Globus pallidus (tissue), 1 donor: ENCODE measurements around the gene CDC42BPB.
"Not testable (repeated sequence)": the region's sequence is repeated elsewhere in the genome, so short reads cannot be mapped to it uniquely, and the experiment has no call there.

Source experiments
- DNase-seq: peaks from one replicate; pipeline ENCODE4 v3.0.0-alpha.2; 2015; ENCODE audit warnings: low spot score

The CDC42BPB gene

DNA sequence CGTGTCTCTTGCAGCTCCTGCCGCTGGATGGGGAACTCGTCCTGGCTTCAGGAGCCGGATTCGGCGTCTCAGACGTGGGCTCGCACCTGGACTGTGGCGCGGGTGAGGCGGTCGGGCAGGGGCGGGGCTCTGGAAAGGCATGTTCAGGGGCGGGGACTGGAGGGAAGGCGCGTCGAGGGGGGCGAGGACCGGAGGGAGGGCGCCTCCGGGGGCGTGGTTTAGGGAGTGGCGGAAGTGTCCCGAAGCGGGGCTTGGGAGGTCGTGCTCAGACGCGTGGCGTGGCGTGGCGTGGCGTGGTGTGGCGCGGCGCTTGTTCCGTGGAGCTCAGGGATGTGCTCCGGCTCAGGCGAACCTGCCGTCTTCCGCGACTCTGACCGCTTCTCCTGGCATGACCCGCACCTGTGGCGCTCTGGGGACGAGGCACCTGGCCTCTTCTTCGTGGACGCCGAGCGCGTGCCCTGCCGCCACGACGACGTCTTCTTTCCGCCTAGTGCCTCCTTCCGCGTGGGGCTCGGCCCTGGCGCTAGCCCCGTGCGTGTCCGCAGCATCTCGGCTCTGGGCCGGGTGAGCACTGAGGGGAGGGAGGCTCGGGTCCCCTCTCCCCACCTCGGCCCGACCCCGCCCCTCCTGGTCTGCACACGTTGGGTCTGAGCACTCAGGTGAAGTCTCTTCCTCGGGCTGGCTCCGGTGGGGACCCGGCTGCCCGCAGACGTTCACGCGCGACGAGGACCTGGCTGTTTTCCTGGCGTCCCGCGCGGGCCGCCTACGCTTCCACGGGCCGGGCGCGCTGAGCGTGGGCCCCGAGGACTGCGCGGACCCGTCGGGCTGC lies 128.7 kb downstream of the CDC42BPB start:
- DNase-seq, result no peak

DNA sequence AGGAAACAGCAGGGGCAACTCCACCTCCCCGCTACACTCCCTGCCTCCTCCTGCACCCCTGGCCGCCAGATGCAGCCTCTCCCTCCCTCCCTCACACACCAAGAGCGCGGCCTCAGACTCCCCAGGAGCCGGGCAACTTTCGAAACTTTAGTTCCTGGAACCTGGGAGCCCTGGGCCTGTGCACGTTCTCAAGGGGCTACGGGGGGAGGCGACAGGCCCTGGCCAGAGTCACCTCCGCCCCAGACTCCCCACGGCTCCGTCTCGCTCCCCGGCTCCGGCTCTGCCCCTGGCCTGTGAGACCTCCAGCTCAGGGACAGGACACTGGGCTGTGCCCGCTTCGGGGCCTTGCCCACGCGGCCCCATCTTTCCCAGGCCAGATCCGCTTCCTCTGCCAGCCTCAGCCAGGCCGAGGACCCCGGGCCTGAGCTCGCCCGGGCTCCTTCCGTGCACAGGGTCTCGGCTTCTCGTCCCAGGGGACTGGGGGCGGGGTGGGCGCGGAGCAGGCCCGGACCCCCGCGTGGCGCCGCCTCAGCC lies 129.4 kb downstream of the CDC42BPB start:
- DNase-seq, result no peak

DNA sequence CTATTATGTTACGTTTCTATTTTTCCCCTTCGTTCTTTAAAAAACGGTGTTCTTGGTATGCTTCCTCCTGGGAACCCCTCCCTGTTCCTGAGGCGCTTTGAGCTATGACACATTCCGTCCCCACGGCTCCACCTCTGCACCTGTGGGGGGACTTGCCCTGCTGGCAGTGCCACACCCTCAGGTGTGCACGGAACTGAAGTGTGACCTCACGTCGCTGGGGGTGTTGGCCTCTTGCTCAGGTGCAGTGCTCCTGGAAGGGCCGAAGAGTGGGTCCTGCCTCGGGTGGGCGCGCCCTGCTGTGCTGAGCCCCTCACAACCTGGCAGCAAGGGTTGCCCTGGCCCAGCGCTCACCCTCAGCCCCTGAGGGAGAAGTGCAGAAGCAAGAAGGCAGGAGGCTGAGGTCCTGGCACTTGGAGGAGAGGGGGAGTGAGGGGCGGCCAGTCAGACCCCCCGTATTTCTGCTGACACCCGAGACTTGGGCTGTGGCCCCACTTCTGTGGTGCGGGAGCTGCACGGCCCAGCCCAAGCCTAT lies 129.9 kb downstream of the CDC42BPB start:
- DNase-seq, result no peak

DNA sequence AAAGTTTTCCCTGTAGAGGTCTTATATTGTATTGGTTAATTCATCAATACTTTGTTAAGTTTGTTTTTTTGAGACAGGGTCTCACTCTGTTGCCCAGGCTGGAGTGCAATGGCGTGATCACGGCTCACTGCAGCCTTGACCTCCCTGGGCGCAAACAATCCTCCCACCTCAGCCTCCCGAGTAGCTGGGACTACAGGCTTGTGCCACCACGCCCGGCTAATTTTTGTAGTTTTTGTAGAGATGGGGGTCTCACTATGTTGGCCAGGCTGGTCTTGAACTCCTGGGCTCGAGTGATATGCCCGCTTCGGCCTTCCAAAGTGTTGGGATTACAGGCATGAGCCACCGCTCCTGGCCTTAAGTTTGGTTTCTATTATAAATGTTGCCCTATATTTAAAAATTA lies 130.5 kb downstream of the CDC42BPB start:
- DNase-seq, result not testable (repeated sequence)

DNA sequence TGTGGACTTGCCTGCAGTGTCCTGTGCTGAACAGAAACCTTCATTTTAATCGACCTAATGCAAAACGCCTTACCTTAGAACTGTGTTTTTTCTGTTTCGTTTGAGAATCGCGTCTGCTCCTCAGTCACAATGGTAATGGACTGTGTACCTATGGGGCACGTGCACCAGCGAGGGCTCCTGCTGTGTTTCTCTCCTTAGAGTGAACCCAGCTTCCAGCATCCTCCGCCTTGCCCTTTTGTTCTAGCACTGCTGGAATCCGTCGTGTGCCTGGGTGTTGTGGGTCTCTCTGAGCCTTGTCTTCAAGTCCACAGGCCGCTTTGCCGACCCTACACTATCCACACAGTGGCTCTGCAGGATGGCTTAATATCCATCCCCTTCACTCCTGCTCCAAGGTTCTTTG lies 131.2 kb downstream of the CDC42BPB start:
- DNase-seq, result no peak

DNA sequence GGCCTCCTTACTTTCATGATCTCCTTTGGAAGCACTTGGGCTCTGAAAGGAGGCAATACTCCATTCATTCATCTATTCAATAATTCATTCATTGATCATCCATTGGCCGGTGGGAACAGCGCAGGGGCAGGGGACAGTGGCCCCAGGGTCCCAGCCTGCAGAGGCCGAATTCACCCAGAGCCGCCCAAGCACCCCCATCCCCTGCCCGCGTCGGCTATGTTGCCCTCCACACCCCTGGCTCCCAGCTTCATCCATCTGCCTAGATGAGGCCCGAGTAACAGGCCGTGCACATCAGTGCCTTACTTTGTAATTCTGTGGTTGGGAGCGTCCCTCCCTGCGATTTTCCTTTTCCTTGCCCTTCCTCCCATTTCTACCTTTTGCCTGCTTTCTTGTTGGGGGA lies 131.7 kb downstream of the CDC42BPB start:
- DNase-seq, result no peak

DNA sequence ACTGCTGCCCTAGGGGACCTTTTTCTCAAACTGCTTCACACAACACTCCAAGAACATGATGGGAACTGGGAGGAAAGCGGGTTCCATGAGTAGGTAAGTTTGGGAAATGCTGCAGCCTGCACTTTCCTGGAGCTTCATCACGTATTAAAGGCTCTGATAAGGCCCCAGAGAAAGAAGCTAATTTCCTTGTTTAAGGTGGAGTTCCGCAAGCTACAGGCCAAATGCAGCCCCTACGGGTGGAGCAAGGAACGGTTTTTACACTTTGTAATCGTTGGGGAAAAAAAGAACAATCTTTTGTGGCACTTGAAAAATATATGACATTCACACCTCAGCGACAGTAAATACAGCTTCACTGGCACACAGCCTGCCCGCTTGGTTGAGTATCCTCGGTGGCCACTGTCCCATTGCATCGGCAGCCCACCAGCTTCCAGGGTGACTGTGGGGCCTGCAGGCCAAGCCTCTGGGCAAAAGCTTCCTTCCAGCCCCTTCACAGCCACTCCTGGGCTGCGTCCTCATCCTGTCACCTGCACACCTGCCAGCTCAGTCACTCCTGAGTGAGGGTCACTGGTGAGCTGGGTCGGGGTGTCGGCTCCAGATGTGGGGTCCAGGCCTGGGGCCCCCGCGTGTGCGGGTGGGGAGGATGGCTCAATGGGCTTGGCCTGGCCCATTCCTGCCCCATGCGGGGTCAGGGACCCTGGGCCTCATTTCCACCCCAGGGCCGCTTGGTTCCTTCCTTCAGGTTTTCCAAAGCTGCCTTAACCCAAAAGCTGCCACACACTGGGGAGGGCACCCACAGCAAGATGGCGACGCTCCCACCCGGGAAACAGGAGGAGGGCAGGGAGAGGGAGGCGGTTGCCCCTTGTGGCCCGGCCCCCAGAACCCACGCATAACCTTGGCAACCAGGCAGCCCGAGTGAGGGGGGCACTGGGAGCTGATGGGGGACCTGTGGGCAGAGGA lies 132.4 kb downstream of the CDC42BPB start:
- no peak for DNase-seq

DNA sequence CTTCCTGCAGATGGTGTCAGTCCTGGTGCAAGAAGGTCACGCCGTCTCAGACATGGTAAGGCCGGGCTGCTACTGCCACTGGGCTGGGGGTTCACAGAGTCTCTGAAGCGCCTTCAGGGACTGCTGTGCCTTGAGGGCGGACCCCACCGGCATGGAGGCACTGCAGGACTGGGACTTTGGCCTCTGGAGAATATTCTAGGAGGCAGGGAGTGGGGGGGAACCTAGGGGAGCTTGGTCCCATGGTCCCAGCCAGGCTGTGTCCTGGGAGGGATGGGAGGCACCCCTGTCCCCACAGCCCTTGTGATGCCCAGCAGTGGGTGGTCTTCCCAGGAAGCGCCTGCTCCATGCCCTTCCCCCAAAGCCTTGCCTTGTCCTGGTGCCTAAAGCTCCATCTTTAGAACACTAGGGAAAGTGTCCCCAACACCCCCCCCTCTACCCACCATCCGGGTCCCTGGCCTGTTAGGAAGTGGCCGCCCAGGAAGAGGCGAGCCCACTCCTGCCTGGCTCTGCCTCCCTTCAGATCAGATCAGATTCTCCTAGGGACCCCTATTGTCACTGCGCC lies 133.3 kb downstream of the CDC42BPB start:
- no peak for DNase-seq

DNA sequence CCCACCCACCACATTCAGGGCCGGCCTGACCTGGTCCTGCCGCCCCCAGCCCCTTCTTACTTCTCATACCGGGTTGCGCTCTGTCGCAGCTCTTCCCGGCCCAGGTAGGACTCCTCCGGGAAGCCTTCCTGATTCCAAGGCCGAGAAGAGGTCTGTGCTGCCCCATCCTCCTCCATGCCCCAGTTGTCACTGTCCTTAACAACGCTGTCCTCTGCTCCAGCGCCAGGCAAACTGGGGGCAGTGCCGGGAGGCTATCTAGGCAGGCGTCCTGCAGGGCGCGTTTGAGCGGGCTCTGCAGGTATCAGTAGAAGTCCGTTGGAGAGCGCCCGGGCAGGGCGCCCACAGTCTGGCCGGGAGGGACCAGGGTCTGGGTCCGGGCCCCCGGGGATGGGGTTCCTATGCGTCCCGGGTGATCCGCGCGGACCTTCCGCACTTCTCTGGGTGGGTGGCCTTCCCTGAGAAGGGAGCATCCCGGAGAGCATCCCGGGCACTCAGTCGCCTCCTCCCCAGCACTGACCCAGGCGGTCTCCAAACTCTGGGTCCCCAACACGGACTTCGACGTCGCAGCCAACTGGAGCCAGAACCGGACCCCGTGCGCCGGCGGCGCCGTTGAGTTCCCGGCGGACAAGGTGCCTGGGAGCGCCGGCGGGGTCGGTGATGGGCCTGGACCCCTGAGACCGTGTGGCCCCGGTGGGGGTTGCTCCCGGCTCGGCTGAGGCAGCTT lies 134.0 kb downstream of the CDC42BPB start:
- no peak for DNase-seq

DNA sequence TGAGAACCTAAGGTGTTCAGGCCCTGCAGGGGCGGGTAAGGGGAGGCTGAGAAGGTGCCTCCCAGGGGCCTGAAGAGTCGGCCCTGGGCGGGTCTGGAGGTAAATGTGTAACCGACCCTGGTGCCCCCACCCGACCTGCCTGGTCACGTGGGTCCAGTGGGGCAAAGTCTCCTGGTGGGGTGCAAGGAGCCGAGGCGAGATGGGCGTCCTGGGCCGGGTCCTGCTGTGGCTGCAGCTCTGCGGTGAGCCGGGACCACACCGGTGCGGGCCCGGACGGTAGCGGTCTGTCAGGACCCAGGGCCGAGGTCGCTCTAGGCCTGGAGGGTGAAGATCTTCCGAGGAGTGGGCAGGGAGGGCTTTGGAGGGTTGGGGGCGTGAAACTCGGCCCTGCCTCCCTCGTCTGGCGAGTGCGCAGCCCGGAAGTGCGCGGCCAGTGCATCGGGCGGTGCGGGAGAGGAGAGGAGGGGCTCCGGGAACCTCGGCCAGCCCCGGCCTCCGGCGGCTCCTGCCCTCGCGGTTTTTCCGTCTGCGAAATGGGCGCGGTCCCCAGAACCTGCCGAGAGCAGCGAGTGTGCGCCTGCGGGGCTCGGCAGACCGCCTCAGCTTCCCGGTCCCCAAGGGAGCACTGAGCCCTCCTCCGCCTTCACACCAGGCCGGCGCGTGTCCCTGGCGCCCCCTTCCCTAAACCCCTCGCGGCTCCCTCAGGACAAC lies 134.7 kb downstream of the CDC42BPB start, which contains the start of gene AMN:
AMN (plus strand) TSS at position 174 of the 711 bp plus-strand sequence; CDS start at position 200, 26 bp downstream.
- no peak for DNase-seq

DNA sequence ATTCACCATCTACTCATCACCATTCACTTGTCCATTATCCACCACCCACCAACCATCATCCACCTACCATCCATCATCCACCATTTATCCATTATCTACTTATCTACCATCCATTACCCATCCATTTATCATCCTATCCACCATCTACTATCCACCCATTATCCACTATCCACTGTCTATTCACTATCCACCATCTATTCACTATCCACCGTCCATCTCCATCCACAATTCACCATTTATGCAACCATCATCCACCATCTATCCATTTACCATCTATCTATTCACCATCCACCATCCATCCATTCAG lies 136.4 kb downstream of the CDC42BPB start:
- DNase-seq, result no peak

DNA sequence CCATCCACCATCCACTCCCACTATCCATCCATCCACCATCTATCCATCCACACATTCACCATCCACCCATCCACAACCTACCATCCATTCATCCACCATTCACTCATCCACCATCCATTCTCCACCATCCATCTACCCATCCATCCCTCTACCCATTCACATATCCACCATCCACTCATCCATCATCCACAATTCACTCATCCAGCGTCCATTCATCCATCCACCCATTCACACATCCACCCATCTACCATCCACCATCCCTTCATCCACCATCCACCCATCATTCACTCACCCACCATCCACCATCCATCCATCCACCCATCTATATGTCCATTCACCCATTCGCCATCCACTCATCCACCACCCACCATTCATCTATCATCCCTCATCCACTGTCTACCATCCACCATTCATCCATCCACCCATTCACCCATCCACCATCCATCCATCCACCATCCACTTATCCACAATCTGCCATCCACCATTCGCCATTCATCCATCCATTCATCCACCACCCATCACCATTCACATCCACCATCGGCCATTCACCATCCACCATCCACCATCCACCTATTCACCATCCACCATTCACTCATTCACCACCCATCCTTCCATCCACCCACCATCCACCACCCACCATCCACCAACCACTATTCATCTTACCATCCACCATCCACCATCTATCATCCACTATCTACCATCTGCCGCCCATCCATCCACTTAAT lies 136.9 kb downstream of the CDC42BPB start:
- no peak for DNase-seq

DNA sequence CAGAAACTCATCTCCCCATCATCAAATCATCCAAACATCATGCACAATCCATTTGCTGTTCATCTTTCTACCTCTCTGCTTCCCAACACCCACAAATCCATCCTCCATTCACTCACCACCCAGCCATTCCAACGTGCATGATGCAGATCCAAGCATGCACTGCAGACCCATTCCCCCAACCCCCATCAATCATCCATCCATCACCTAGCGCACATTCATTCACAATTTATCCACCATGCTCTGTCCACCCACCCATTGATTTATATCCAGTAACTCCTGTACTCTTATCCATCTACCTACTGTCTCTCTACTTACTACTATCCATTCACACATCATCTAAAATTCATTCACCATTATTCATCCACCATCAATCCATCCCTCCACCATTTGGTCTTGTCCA lies 138.9 kb downstream of the CDC42BPB start:
- DNase-seq, result no peak

DNA sequence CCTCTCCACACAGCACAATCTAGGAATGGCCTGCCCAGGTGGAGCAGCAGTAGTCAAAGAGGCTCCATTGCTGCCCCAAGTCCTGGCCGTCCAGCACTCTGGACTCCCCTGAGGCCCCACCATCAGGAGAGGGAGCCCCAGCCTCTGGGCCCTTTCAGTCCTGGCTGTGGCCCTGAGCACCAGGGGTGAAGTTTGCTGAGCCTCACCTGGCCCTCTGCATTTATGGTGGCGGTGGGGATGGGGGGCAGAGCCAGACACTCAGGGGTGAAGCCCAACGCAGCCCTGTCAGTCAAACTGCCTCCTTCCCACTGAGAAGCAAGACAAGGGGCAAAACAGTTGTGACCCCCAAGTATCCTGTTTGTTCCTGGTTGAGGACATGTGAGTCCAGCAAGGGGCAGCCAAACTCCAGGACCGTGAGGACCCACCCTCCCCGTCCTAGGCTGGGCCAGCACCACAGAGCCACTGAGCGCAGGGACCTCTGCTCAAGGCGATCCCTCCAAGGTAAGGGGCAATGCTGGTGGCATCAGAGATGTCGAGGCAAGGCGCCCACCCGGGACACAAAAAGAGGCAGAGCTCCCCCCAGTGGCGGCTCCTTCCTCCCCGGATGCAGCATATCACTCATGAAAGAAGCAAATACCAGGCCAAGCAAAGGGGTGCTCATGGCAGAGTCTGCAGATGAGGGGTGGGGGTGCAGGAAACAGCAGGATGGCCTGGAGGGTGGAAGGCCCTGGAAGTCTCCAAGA lies 139.7 kb downstream of the CDC42BPB start:
- no peak for DNase-seq

DNA sequence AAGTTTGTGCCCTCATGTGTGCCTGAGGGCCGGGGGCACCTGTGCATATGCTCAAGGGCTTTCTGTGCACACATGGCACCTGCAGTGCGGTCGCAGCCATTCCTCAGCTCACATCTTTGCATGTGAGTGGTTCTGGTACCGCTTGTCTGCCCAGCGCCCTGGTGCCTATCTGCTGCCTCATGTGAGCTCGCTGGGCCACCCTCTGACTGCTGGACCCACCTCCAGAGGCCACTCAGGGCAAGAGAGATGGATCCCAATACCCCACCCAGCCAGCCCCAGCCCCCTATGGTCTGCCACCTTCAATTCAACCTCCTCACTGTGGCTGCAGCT lies 140.3 kb downstream of the CDC42BPB start:
- DNase-seq, result no peak

DNA sequence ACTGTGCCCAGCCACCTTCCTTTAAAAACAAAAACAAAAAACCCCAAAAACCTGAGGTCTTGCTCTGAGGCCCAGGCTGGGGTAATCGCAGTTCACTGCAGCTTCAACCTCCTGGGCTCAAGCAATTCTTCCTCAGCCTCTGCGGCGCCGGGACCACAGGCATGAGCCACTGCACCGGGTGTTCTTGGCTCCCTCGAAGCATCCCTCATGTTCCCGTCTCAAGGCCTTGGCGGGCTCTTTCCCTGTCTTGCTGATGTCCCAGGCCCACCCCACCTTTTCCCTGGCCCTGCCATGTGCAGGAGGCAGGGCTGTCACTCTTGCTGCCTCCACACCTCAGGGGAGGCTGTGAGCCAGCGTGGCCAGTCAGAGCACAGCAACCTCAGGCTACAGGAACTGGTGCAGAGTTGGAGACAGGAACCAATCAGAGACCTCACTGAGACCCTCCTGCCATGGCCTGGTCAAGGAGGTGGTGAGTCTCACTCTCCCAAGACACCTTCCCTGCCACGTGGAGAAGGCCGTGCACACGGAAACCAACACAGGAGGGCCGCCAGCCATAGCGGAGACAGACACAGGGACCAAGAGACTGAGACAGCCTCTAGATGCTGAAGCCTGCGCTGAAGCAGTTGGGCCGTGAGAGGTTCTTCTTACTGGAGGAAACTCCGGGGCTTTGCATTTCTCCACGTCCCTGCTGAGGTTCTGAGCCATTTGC lies 140.8 kb downstream of the CDC42BPB start:
- no peak for DNase-seq

DNA sequence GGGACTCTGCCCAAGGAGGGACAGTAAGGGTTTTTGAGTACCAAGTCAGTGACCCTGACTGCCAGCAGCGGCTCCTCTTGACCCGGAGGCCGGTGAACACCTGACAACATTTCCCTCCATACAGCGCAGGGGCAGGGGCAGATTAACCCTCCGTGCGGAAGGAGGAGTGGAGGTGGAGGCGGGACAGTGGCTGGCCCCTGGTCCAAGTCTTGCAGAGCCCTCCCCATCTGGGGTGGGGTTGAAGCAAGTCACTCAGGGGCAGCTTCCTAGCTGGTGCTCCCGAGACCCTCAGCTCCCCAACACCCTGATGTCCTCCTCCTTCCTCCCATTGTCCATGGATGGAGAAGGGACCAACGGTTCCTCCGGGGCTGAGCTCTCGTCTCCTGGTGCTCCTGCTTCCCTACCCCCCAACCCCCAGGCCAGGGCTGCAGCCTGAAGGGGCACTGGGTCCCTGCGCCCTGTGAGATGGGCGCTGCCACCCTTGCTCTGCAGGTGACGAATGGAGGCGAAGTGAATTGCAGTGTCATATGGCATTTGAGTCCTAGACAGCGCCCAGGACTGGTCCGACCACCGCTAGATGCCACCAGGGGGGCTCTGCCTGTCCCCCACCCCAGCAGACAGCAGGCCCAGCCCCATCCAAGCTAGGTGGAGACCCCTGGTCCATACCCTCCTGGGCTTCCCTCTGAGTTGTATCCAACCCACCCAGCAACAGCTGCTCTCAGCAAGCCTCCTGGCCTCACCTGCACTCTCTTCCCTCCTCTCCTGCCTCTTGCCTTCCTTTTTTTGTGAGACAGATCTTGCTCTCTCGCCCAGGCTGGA lies 141.8 kb downstream of the CDC42BPB start:
- no peak for DNase-seq
